Vagina (tissue), 2 donors: Measurements from ENCODE around the gene DCLK2.
"Not testable (repeated sequence)": the region's sequence is repeated elsewhere in the genome, so short reads cannot be mapped to it uniquely, and the experiment has no call there.

Experiments used
- POLR2A ChIP-seq, 2 donors: fragments of 450-650 bp; IDR thresholded peaks; one replicate each; pipeline ENCODE4 v1.6.1; 2017; ENCODE audit warnings: antibody characterized with exemption in 2 of 2, mild to moderate bottlenecking in 2 of 2, moderate library complexity in 2 of 2
- POLR2AphosphoS5 ChIP-seq, 2 donors: sonication (generic); formaldehyde crosslinking; IDR thresholded peaks; one replicate each; pipeline ENCODE4 v1.9.0; 2017; ENCODE audit warnings: antibody characterized with exemption in 2 of 2, mild to moderate bottlenecking in 2 of 2, low read depth in 1 of 2; ENCODE audit not compliant: insufficient read depth in 1 of 2
- TF ChIP-seq, protein P1 (sequence below), 3 experiments: fragments of 450-650 bp in 2 of 3; fragments of 200-600 bp in 1 of 3; sonication (generic) in 1 of 3; IDR thresholded peaks; one replicate each; pipeline ENCODE4 v1.5.1; 2017 to 2019; ENCODE audit warnings: antibody characterized with exemption in 3 of 3, mild to moderate bottlenecking in 2 of 3, moderate library complexity in 2 of 3

DNA sequence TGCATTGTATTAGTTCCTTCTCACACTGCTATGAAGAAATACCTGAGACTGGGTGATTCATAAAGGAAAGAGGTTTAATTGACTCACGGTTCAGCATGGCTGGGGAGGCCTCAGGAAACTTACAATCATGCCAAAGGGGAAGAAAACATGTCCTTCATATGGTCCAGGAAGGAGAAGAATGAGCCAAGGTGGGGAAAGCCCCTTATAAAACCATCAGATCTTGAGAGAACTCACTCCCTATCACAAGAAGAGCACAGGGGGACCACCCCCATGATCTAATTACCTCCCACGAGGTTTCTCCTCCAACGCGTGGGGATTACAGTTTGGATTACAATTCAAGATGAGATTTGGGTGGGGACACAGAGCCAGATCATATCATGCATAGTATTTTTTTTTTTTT is 106.8 kb downstream of the DCLK2 start:
- TF ChIP-seq, protein P1, sequence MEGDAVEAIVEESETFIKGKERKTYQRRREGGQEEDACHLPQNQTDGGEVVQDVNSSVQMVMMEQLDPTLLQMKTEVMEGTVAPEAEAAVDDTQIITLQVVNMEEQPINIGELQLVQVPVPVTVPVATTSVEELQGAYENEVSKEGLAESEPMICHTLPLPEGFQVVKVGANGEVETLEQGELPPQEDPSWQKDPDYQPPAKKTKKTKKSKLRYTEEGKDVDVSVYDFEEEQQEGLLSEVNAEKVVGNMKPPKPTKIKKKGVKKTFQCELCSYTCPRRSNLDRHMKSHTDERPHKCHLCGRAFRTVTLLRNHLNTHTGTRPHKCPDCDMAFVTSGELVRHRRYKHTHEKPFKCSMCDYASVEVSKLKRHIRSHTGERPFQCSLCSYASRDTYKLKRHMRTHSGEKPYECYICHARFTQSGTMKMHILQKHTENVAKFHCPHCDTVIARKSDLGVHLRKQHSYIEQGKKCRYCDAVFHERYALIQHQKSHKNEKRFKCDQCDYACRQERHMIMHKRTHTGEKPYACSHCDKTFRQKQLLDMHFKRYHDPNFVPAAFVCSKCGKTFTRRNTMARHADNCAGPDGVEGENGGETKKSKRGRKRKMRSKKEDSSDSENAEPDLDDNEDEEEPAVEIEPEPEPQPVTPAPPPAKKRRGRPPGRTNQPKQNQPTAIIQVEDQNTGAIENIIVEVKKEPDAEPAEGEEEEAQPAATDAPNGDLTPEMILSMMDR (IDR thresholded peaks at IDR 0.05) = not testable (repeated sequence)
- TF ChIP-seq POLR2A (IDR thresholded peaks at IDR 0.05); POLR2AphosphoS5 (IDR thresholded peaks at IDR 0.05; ENCODE audit: insufficient read depth in 1 of 2, low read depth in 1 of 2): not testable (repeated sequence)
